Muscle layer of colon (tissue), 2 donors: Measurements from ENCODE around the gene SH3D19.
A peak's percentile ranks its signal among the peaks of the same experiment; 100 is the strongest.

Source experiments
- H3K27ac ChIP-seq: one replicate; pipeline ENCODE4 v1.7.0; 2013; ENCODE audit warnings: low read depth, mild to moderate bottlenecking, low read length, moderate library complexity
- H3K27me3 ChIP-seq, 2 donors: one replicate each; pipeline ENCODE4 v1.7.0; 2013; ENCODE audit warnings: low read length in 2 of 2, mild to moderate bottlenecking in 2 of 2; ENCODE audit not compliant: insufficient read depth in 2 of 2, control insufficient read depth in 1 of 2
- H3K36me3 ChIP-seq: one replicate; pipeline ENCODE4 v1.7.0; 2013; ENCODE audit warnings: mild to moderate bottlenecking, low read length; ENCODE audit not compliant: insufficient read depth
- H3K4me1 ChIP-seq: one replicate; pipeline ENCODE4 v1.7.0; 2013; ENCODE audit warnings: mild to moderate bottlenecking, low read length; ENCODE audit not compliant: insufficient read depth
- H3K4me3 ChIP-seq, 2 donors: one replicate each; pipeline ENCODE4 v1.7.0; 2013; ENCODE audit warnings: low read length in 2 of 2, low read depth in 1 of 2, mild to moderate bottlenecking in 1 of 2, moderate library complexity in 1 of 2
- H3K9ac ChIP-seq: one replicate; pipeline ENCODE4 v1.7.0; 2013; ENCODE audit warnings: low read length
- H3K9me3 ChIP-seq: one replicate; pipeline ENCODE4 v1.7.0; 2013; ENCODE audit warnings: mild to moderate bottlenecking, low read length
- donor health status: abdominal sarcoma.
- donor health status: Adenocarcinoma of cecum.

The SH3D19 gene

GRCh38 chr4:151325111-151325948, at the start of gene SH3D19:
Gene SH3D19, minus strand, starts transcription at chr4:151325605. Its CDS starts 253 bp downstream, at chr4:151325352.
- Histone ChIP-seq H3K9ac (peak within 1 kb of the TSS; percentile 49), H3K4me1 (peaks cover 25% of the 10 kb centered on the region), H3K4me3 (peak within 1 kb of the TSS; percentile 73 to 93), H3K27me3 (no peaks in the 10 kb centered on the region), H3K36me3 (no peaks in the 10 kb centered on the region), H3K9me3 (no peaks in the 10 kb centered on the region), H3K27ac (peak within 1 kb of the TSS; percentile 91)

- H3K9me3 ChIP-seq = no peaks in the 10 kb centered on the region
- no peaks in the 10 kb centered on the region for H3K36me3 ChIP-seq
- H3K4me3 ChIP-seq = no peak overlapping the region
- no peak overlapping the region for H3K9ac ChIP-seq
- H3K27me3 ChIP-seq = no peaks in the 10 kb centered on the region
- no peak overlapping the region for H3K27ac ChIP-seq
- no peaks in the 10 kb centered on the region for H3K4me1 ChIP-seq
Observed at GRCh38 chr4:151362404-151363164, 37.2 kb upstream of the SH3D19 start.

GRCh38 chr4:151361966-151362365, 36.6 kb upstream of the SH3D19 start:
- Histone ChIP-seq H3K27me3 (no peaks in the 10 kb centered on the region), H3K27ac (no peak overlapping the region), H3K9me3 (no peaks in the 10 kb centered on the region), H3K4me3 (no peak overlapping the region), H3K36me3 (no peaks in the 10 kb centered on the region), H3K9ac (no peak overlapping the region), H3K4me1 (no peaks in the 10 kb centered on the region)

- H3K4me1 ChIP-seq = no peaks in the 10 kb centered on the region
- H3K27ac ChIP-seq = no peak overlapping the region
- H3K27me3 ChIP-seq = no peaks in the 10 kb centered on the region
- H3K36me3 ChIP-seq = no peaks in the 10 kb centered on the region
- no peaks in the 10 kb centered on the region for H3K9me3 ChIP-seq
- no peak overlapping the region for H3K4me3 ChIP-seq
- no peak overlapping the region for H3K9ac ChIP-seq
Observed at GRCh38 chr4:151361126-151361525, 35.7 kb upstream of the SH3D19 start.

- H3K27ac ChIP-seq = no peak overlapping the region
- H3K4me1 ChIP-seq = no peaks in the 10 kb centered on the region
- H3K9me3 ChIP-seq = no peaks in the 10 kb centered on the region
- no peak overlapping the region for H3K4me3 ChIP-seq
- no peak overlapping the region for H3K9ac ChIP-seq
- no peaks in the 10 kb centered on the region for H3K27me3 ChIP-seq
- no peaks in the 10 kb centered on the region for H3K36me3 ChIP-seq
Observed at GRCh38 chr4:151359576-151359975, 34.2 kb upstream of the SH3D19 start.

- no peak overlapping the region for H3K27ac ChIP-seq
- H3K9ac ChIP-seq = no peak overlapping the region
- no peak overlapping the region for H3K4me3 ChIP-seq
- H3K27me3 ChIP-seq = no peaks in the 10 kb centered on the region
- no peaks in the 10 kb centered on the region for H3K36me3 ChIP-seq
- H3K4me1 ChIP-seq = no peaks in the 10 kb centered on the region
- no peaks in the 10 kb centered on the region for H3K9me3 ChIP-seq
Observed at GRCh38 chr4:151358266-151358665, 32.9 kb upstream of the SH3D19 start.

- H3K27ac ChIP-seq = no peak overlapping the region
- no peaks in the 10 kb centered on the region for H3K4me1 ChIP-seq
- H3K9me3 ChIP-seq = no peaks in the 10 kb centered on the region
- no peak overlapping the region for H3K4me3 ChIP-seq
- no peaks in the 10 kb centered on the region for H3K36me3 ChIP-seq
- no peak overlapping the region for H3K9ac ChIP-seq
- no peaks in the 10 kb centered on the region for H3K27me3 ChIP-seq
Observed at GRCh38 chr4:151356510-151356909, 31.1 kb upstream of the SH3D19 start.

- Histone ChIP-seq H3K27ac (no peak overlapping the region), H3K9ac (no peak overlapping the region), H3K4me1 (no peaks in the 10 kb centered on the region)
Observed at GRCh38 chr4:151355155-151355554, 29.8 kb upstream of the SH3D19 start.

GRCh38 chr4:151347490-151348235, 22.3 kb upstream of the SH3D19 start:
- no peak overlapping the region for H3K27ac ChIP-seq
- H3K27me3 ChIP-seq = no peaks in the 10 kb centered on the region
- H3K36me3 ChIP-seq = no peaks in the 10 kb centered on the region
- no peaks in the 10 kb centered on the region for H3K4me1 ChIP-seq
- no peaks in the 10 kb centered on the region for H3K9me3 ChIP-seq
- H3K9ac ChIP-seq = no peak overlapping the region
- H3K4me3 ChIP-seq = no peak overlapping the region

More at GRCh38 chr4:151355155-151355554, 29.8 kb upstream of the SH3D19 start:
- no peaks in the 10 kb centered on the region for H3K27me3 ChIP-seq
- H3K4me3 ChIP-seq = no peak overlapping the region
- no peaks in the 10 kb centered on the region for H3K9me3 ChIP-seq
- H3K36me3 ChIP-seq = no peaks in the 10 kb centered on the region

GRCh38 chr4:151344948-151345347, 19.5 kb upstream of the SH3D19 start:
- Histone ChIP-seq H3K27ac (no peak overlapping the region), H3K4me1 (no peaks in the 10 kb centered on the region), H3K9me3 (no peaks in the 10 kb centered on the region), H3K27me3 (no peaks in the 10 kb centered on the region), H3K9ac (no peak overlapping the region), H3K4me3 (no peak overlapping the region), H3K36me3 (no peaks in the 10 kb centered on the region)

- no peaks in the 10 kb centered on the region for H3K27me3 ChIP-seq
- no peaks in the 10 kb centered on the region for H3K4me1 ChIP-seq
- H3K4me3 ChIP-seq = no peak overlapping the region
- no peak overlapping the region for H3K9ac ChIP-seq
- no peaks in the 10 kb centered on the region for H3K9me3 ChIP-seq
- no peak overlapping the region for H3K27ac ChIP-seq
- H3K36me3 ChIP-seq = no peaks in the 10 kb centered on the region
Observed at GRCh38 chr4:151340751-151341385, 15.5 kb upstream of the SH3D19 start.
